Right lobe of liver (tissue), 4 donors: ENCODE data around the gene LIN52.

Experiments used
- CTCF ChIP-seq, 4 donors: fragments of 200-600 bp in 3 of 4; fragments of 450-650 bp in 1 of 4; IDR thresholded peaks; one replicate each; pipeline versions ENCODE4 v1.5.1 to v1.8.0; 2016 to 2022; ENCODE audit warnings: antibody characterized with exemption in 4 of 4, mild to moderate bottlenecking in 2 of 4
- POLR2A ChIP-seq: fragments of 450-650 bp; IDR thresholded peaks from one replicate; pipeline ENCODE4 v1.6.1; 2017; ENCODE audit warnings: antibody characterized with exemption, mild to moderate bottlenecking
- donor health status: DM: no; HTN: no; CAD: no.
- donor health status: DM: no; HTN: no; CAD: no.
- donor health status: DM: no; HTN: yes; CAD: no.

- TF ChIP-seq CTCF (IDR thresholded peaks at IDR 0.05) (no peak), POLR2A (no peak)
These were observed 150.3 kb downstream of the LIN52 start for GRCh38 chr14:74235017-74235416.
